Measurements from ENCODE around the gene KIR3DL1.
"Not testable (repeated sequence)": the region's sequence is repeated elsewhere in the genome, so short reads cannot be mapped to it uniquely, and the experiment has no call there.

Gene KIR3DL1

DNA sequence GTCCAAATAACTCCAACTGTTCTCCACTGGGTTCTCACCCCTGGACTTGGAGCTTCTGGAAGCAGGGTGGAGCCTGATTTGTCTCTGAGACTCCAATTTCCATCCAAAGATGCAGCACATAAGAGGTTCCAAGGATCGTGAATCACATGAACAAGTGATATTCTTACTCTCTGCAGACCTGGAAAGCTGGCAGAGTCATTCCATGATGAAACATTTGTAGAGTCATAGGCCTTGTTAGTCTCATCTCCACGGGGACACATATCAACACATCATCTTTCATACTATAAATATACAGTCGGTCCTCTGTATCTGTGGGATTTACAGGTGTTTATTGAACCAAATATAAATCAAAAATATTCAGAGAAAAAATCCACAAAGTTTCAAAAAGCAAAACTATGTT is 1.7 kb upstream of the KIR3DL1 start:
- not testable (repeated sequence) for DNase-seq, ATAC-seq

DNA sequence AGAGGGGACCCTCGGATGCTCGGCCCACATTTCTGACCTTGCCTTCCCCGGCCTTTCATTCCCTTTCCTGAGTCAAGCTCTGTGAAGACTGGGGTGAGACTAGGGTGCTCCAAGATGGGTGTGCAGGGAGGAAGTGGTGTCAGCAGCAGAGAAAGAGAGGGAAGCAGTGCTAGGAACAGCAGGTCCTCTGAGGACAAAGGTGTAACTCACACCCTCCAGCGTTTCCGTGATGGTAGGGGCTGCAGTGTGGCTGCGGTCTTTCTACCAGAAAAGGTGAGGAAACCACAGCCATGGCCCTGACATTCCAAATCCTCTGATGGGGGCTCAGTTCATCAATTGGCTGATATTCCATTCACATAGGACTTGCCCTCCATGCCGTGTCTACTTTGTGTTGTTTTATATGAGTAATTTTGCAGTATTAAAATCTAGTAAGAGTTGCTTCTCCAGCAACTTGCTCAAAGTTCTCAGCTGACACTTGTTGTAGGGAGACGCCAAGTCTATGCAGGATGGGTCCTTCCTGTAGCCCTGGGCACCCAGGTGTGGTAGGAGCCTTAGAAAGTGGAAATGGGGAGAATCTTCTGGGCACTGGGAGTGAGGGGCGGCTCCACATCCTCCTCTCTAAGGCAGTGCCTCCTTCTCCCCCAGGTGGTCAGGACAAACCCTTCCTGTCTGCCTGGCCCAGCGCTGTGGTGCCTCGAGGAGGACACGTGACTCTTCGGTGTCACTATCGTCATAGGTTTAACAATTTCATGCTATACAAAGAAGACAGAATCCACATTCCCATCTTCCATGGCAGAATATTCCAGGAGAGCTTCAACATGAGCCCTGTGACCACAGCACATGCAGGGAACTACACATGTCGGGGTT is 1.6 kb downstream of the KIR3DL1 start:
- peak; percentile 23 for ATAC-seq
- no peak for DNase-seq

DNA sequence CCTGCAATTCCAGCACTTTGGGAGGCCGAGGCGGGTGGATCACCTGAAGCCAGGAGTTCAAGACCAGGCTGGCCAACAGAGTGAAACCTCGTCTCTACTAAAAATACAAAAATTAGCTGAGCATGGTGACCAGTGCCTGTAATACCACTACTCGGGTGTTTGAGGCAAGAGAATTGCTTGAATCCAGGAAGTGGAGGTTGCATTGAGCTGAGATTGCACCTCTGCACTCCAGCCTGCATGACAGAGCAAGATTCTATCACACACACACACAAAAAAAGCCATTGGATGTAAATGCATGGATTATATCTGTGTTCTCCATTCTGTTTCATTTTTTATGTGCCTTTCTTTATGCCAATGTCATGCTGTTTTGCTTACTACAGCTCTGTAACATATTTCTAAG is 8.1 kb downstream of the KIR3DL1 start:
- not testable (repeated sequence) for DNase-seq, ATAC-seq

DNA sequence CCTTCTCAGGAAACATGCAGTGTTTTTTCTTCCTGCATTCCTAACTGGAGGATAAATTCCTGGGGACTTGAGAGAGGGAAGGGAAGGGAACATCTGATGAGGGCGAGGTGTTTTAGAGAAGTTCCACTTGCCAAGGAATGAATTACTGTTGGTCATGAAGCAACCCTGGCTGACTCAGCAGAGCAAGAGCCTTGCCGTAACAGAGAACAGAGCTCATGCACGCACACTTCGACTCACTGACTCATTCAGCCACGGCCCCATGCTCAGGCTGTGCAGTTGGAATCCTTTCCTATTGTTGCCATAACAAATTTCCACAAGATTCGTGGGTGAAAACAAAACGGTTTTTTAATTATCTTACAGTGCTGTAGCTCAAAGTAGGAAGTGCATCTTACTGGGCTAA is 9.1 kb downstream of the KIR3DL1 start:
- DNase-seq, ATAC-seq: not testable (repeated sequence)

DNA sequence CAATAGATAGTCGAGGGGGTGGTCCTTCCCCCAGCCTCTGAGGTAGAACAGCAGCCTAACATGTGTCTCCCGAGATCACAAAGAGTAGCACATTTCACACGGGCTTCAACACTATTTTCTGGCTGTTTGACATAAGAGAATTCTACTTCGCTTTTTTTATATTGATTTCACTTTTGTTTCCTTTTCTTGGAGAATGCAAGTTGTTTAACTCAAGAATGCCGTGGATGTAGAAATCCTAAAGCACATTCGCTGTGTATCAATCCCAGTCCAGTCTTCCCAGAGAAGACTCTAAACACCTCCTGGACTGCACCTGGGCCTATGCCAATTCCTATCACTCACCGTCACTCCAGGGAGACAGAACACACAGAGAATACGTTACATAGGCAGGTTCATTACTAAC is 11.8 kb downstream of the KIR3DL1 start:
- not testable (repeated sequence) for DNase-seq, ATAC-seq

DNA sequence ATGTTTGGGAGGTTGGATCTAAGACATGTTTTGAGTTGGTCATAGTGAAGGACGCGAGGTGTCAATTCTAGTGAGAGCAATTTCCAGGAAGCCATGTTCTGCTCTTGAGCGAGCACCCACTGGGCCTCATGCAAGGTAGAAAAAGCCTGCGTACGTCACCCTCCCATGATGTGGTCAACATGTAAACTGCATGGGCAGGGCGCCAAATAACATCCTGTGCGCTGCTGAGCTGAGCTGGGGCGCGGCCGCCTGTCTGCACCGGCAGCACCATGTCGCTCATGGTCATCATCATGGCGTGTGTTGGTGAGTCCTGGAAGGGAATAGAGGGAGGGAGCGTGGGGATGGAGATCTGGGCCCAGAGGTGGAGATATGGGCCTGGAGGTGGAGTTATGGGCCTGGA is 16.2 kb downstream of the KIR3DL1 start, which contains the start of gene KIR2DS4:
TSS of gene KIR2DS4 (plus strand) at position 181 of the 400 bp plus-strand sequence.
- not testable (repeated sequence) for DNase-seq, ATAC-seq

DNA sequence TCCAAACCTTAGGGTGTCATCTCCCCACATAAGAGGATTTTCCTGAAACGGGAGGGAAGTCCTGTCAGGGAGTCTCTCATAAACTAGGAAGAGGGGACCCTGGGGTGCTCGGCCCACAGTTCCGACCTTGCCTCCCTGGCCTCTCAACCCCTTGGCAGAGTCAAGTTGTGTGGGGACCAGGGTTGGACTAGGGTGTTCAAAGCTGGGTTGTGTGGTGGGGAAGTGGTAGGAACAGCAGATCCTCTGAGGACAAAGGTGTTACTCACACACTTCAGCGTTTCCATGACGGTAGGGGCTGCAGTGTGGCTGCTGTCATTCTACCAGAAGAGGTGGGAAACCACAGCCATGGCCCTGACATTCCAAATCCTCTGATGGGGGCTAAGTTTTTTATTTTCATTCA is 18.9 kb downstream of the KIR3DL1 start:
- ATAC-seq, DNase-seq: not testable (repeated sequence)

DNA sequence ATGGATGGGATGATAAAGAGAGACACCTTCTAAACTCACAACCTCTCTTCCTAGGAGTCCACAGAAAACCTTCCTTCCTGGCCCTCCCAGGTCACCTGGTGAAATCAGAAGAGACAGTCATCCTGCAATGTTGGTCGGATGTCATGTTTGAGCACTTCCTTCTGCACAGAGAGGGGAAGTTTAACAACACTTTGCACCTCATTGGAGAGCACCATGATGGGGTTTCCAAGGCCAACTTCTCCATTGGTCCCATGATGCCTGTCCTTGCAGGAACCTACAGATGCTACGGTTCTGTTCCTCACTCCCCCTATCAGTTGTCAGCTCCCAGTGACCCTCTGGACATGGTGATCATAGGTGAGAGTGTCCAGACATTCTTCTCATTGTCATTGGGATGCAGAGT is 21.3 kb downstream of the KIR3DL1 start:
- ATAC-seq: not testable (repeated sequence)

DNA sequence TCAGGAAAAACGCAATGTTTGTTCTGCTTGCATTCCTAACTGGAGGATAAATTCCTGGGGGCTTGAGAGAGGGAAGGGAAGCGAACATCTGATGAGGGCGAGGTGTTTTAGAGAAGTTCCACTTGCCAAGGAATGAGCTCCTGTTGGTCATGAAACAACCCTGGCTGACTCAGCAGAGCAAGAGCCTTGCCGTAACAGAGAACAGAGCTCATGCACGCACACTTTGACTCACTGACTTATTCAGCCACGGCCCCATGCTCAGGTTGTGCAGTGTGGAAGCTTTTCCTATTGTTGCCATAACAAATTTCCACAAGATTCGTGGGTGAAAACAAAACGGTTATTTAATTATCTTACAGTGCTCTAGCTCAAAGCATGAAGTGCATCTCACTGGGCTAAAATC is 26.9 kb downstream of the KIR3DL1 start:
- not testable (repeated sequence) for DNase-seq, ATAC-seq

More for the DNA sequence above, 21.3 kb downstream of the KIR3DL1 start:
- not testable (repeated sequence) for DNase-seq

DNA sequence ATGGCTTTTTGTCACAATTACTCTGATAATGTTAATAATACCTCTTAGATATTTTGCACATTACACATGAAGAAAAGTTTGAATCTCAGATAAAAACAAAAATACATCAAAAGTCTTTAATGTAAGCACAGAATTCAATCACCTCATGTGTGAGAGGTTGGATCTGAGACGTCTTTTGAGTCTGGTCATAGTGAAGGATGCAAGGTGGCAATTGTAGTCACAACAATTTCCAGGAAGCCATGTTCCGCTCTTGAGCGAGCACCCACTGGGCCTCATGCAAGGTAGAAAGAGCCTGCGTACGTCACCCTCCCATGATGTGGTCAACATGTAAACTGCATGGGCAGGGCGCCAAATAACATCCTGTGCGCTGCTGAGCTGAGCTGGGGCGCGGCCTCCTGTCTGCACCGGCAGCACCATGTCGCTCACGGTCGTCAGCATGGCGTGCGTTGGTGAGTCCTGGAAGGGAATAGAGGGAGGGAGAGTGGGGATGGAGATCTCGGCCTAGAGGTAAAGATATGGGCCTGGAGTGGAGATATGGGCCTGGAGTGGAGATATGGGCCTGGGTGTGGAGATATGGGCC is 33.9 kb downstream of the KIR3DL1 start, which contains the start of gene KIR3DL2:
TSS of gene KIR3DL2 (plus strand) at position 383 of the 580 bp plus-strand sequence. CDS start at position 416, 33 bp downstream.
- not testable (repeated sequence) for DNase-seq, ATAC-seq

DNA sequence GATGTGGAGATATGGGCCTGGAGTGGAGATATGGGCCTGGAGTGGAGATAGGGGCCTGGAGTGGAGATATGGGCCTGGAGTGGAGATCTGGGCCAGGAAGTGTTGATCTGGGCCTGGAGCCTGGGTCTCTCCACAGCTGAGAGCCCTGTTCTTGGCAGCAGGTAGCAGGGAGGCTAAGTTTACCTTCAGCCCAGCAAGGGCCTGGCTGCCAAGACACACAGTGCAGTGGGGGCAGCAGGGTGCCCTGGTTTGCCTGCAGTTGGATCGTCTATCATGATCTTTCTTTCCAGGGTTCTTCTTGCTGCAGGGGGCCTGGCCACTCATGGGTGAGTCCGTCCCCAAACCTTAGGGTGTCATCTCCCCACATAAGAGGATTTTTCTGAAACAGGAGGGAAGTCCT is 34.7 kb downstream of the KIR3DL1 start:
- ATAC-seq (no peak), DNase-seq (no peak)

DNA sequence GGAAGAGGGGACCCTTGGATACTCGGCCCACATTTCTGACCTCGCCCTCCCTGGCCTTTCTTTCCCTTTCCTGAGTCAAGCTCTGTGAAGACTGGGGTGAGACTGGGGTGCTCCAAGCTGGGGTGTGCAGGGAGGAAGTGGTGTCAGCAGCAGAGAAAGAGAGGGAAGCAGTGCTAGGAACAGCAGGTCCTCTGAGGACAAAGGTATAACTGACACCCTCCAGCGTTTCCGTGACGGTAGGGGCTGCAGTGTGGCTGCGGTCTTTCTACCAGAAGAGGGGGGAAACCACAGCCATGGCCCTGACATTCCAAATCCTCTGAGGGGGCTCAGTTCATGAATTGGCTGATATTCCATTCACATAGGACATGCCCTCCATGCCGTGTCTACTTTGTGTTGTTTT is 35.1 kb downstream of the KIR3DL1 start:
- ATAC-seq: no peak
- DNase-seq: no peak

DNA sequence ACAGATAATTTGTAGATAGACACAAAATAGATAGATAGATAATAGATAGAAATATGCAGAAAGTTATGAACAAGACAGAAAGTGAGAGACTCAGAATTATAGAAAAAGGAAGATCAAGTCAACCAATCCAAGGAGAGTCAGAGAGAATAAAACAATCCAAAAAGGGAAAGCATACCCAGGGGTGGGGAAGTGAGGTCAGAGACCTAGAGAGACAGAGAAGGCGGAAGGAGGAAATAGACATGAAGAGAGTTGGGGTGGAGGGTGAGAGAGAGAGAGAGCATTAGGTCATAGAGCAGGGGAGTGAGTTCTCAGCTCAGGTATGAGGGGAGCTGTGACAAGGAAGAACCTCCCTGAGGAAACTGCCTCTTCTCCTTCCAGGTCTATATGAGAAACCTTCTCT is 39.0 kb downstream of the KIR3DL1 start:
- DNase-seq, ATAC-seq: not testable (repeated sequence)

DNA sequence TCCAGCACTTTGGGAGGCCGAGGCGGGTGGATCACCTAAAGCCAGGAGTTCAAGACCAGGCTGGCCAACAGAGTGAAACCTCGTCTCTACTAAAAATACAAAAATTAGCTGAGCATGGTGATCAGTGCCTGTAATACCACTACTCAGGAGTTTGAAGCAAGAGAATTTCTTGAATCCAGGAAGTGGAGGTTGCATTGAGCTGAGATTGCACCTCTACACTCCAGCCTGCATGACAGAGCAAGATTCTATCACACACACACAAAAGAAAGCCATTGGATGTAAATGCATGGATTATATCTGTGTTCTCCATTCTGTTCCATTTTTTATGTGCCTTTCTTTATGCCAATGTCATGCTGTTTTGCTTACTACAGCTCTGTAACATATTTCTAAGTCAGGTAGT is 42.2 kb downstream of the KIR3DL1 start:
- not testable (repeated sequence) for ATAC-seq, DNase-seq

DNA sequence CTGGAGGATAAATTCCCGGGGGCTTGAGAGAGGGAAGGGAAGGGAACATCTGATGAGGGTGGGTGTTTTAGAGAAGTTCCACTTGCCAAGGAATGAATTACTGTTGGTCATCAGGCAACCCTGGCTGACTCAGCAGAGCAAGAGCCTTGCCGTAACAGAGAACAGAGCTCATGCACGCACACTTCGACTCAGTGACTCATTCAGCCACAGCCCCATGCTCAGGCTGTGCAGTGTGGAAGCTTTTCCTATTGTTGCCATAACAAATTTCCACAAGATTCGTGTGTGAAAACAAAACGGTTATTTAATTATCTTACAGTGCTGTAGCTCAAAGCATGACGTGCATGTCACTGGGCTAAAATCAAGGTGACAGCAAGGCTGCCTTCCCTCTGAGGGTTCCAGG is 43.2 kb downstream of the KIR3DL1 start:
- not testable (repeated sequence) for DNase-seq, ATAC-seq

DNA sequence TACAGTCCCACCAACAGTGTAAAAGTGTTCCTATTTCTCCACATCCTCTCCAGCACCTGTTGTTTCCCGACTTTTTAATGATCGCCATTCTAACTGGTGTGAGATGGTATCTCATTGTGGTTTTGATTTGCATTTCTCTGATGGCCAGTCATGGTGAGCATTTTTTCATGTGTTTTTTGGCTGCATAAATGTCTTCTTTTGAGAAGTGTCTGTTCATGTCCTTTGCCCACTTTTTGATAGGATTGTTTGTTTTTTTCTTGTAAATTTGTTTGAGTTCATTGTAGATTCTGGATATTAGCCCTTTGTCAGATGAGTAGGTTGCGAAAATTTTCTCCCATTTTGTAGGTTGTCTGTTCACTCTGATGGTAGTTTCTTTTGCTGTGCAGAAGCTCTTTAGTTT is 47.2 kb downstream of the KIR3DL1 start:
- DNase-seq, ATAC-seq: not testable (repeated sequence)

DNA sequence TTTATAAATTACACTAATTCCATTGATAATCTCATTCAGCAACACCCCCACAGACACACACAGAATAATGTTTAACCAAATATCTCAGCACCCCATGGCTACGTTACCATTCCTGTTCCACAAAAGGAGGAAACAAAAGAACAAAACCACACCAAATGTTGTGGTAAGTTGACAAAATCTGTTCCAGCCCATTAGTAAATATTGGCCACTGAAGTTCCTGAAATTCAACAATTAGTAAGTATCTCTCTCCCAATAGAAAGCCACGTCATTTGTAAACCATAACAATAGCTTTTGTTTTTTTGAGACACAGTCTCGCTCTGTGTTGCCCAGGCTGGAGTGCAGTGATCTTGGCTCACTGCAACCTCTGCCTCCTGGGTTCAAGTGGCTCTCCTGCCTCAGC is 55.4 kb downstream of the KIR3DL1 start:
- no peak for ATAC-seq
- no peak for DNase-seq

DNA sequence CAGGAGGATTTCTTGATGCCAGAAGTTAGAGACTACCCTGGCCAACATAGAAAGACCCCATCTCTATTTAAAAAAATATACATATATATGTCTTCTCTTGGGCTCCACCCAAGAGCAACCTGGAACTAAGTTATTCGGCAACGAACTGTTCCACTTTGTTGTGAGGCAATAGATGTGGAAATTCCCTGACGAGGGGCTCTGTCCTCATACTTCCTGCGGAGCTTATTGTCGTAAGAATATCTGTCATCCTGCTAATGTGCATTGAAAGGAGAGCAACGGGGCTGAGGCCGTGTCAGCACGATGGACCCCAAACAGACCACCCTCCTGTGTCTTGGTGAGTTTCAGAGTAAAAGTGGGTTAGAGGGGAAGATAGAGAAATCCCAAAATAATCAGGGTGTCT is 57.7 kb downstream of the KIR3DL1 start, which contains the start of gene FCAR:
TSS of gene FCAR (plus strand) at position 246 of the 400 bp plus-strand sequence. CDS start at position 301, 55 bp downstream.
- DNase-seq (no peak), ATAC-seq (no peak)

DNA sequence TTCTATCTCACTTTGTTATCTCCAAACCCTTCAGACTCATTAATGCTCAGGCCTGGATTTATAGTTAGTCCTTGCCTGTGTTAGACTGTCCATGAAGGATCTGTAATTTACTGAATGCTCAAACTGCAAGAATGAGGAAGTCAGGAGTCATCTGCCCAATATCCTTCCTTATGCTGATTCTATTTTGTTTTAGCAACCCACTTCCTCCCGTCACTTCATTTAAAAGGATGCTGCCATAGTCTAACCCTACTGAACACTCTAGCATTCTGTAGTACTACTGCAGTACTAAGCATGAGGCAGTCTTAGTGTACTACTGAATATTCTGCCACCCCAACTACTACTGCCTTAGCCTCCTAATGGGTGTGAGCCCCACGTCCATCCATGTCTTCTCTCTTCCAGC is 59.2 kb downstream of the KIR3DL1 start:
- DNase-seq (no peak), ATAC-seq (no peak)

DNA sequence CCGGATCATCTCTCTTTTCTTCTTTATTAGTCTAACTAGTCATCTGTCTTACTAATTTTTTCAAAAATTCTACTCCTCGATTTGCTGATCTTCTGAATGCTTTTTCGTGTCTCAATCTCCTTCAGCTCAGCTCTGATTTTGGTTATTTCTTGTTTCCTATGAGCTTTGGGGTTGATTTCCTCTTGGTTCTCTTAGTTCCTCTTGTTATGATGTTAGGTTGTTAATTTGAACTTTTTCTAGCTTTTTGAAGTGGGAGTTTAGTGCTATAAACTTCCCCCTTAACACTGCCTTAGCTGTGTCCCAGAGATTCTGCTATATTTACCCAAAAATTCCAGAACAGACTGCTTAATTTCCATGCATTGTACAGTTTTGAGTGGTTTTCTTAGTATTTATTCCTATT is 61.2 kb downstream of the KIR3DL1 start:
- DNase-seq (no peak), ATAC-seq (no peak)
